ENCODE data around the gene SRBD1. TPM values are rescaled to one million over a fixed set of nuclear protein-coding genes. Genes with fewer than 3 reads are reported as not detected.
A peak's percentile ranks its signal among the peaks of the same experiment; 100 is the strongest.

The SRBD1 gene
- total and polyA plus RNA-seq, 2 experiments from 2014 or later, result 27.4 to 46.3 TPM

GRCh38 chr2:45643543-45644542, 32.8 kb upstream of the SRBD1 start:
- peak overlapping the region; percentile 95 for H2AFZ ChIP-seq
- no peaks in the 10 kb centered on the region; the same call in 2 of the 3 replicates for H3K36me3 Mint-ChIP-seq (ENCODE audit: low read depth)
- H3K4me1 ChIP-seq (ENCODE audit: insufficient read depth), result peaks cover 13% of the 10 kb centered on the region
- H3K4me3 ChIP-seq, result peak overlapping the region; percentile 70
- H3K9me3 Mint-ChIP-seq, result no peaks in the 10 kb centered on the region
- H3K4me1 Mint-ChIP-seq, result peaks cover 8% of the 10 kb centered on the region
- no peaks in the 10 kb centered on the region for H3K79me2 ChIP-seq (replicated peaks; ENCODE audit: insufficient read depth)
- ATAC-seq, result peak; percentile 97
- H3K27me3 ChIP-seq (ENCODE audit: insufficient read depth), result peaks cover 63% of the 10 kb centered on the region
- no peaks in the 10 kb centered on the region for H3K36me3 ChIP-seq (ENCODE audit: insufficient read depth)
- no peaks in the 10 kb centered on the region for H3F3A ChIP-seq (replicated peaks; ENCODE audit: low read depth)
- no peaks in the 10 kb centered on the region for H3K9me2 ChIP-seq (ENCODE audit: insufficient read depth)
- H4K20me1 ChIP-seq (replicated peaks; ENCODE audit: insufficient read depth), result no peaks in the 10 kb centered on the region
- no peak overlapping the region for H3K27ac ChIP-seq (ENCODE audit: low read depth)
- no peak overlapping the region for H3K27ac Mint-ChIP-seq
- peak; percentile 80 for DNase-seq (ENCODE audit: low spot score)
- peak overlapping the region; percentile 92 for H3K4me2 ChIP-seq
- H3K27me3 Mint-ChIP-seq (ENCODE audit: insufficient read depth, low read depth, poor library complexity), result peaks cover 31% of the 10 kb centered on the region
- peak overlapping the region; percentile 67; the same call in 2 of the 3 replicates for H3K4me3 Mint-ChIP-seq
- TF ChIP-seq POLR2AphosphoS5 (IDR thresholded peaks at IDR 0.05; ENCODE audit: low read depth), result no peak
- TF ChIP-seq ZNF331 (CRISPR knock-in tag; IDR thresholded peaks at IDR 0.05; ENCODE audit: low read depth), result no peak
- TF ChIP-seq STAT1 (IDR thresholded peaks at IDR 0.05; ENCODE audit: unreplicated experiment), result no peak
- no peak for TF ChIP-seq REST (IDR thresholded peaks at IDR 0.05; ENCODE audit: unreplicated experiment)
- TF ChIP-seq ETS1 (IDR thresholded peaks at IDR 0.05), result no peak
- no peak for TF ChIP-seq EZH2 (IDR thresholded peaks at IDR 0.05; ENCODE audit: low read depth, unreplicated experiment)
- TF ChIP-seq CREB1 (CRISPR knock-in tag; IDR thresholded peaks at IDR 0.05; ENCODE audit: low read depth), result no peak
- TF ChIP-seq, protein P1, sequence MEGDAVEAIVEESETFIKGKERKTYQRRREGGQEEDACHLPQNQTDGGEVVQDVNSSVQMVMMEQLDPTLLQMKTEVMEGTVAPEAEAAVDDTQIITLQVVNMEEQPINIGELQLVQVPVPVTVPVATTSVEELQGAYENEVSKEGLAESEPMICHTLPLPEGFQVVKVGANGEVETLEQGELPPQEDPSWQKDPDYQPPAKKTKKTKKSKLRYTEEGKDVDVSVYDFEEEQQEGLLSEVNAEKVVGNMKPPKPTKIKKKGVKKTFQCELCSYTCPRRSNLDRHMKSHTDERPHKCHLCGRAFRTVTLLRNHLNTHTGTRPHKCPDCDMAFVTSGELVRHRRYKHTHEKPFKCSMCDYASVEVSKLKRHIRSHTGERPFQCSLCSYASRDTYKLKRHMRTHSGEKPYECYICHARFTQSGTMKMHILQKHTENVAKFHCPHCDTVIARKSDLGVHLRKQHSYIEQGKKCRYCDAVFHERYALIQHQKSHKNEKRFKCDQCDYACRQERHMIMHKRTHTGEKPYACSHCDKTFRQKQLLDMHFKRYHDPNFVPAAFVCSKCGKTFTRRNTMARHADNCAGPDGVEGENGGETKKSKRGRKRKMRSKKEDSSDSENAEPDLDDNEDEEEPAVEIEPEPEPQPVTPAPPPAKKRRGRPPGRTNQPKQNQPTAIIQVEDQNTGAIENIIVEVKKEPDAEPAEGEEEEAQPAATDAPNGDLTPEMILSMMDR (conservative IDR thresholded peaks at IDR 0.05; ENCODE audit: low read depth in 2 of 2), result peak; percentile 72 to 92
